ENCODE data around the gene SOX5. TPM values are rescaled to one million over a fixed set of nuclear protein-coding genes. Genes with fewer than 3 reads are reported as not detected.
"Not testable (repeated sequence)": the region's sequence is repeated elsewhere in the genome, so short reads cannot be mapped to it uniquely, and the experiment has no call there.

The SOX5 gene
- polyA plus RNA-seq, 4 donors = 0.81 to 5.1 (median 1.3) TPM; not detected in 1

DNA sequence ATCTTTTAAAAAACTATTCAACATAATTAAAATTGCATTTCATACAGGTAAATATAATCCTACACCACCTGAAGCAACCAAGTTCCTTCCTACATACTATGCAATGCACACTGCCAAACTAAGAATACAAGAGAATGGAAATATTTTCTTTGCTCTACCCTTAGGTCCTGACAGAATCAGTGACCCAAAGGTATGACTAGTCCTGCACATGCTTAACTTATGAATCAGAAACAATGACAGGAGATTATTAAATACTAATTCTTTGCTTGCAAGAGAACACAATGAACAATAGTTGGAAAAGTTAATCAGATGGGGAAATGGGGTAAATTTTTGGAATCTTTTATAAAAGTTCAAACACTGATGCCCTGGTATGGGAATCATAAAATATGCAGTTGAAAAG lies 220.1 kb downstream of the SOX5 start:
- Histone ChIP-seq H3K4me3 (ENCODE audit: low read depth in 1 of 3, low read length in 3 of 3) (no peak overlapping the region), H3K9me3 (ENCODE audit: control insufficient read depth in 2 of 2, insufficient read depth in 1 of 2, low read depth in 1 of 2, low read length in 1 of 2) (no peaks in the 10 kb centered on the region), H3K27me3 (ENCODE audit: control insufficient read depth in 3 of 3, insufficient read depth in 3 of 3, low read length in 3 of 3) (no peaks in the 10 kb centered on the region), H3K36me3 (ENCODE audit: control insufficient read depth in 3 of 3, insufficient read depth in 2 of 3, low read depth in 1 of 3, low read length in 3 of 3) (no peaks in the 10 kb centered on the region), H3K27ac (ENCODE audit: low read depth in 1 of 3, low read length in 2 of 3) (no peak overlapping the region), H3K4me1 (ENCODE audit: control insufficient read depth in 3 of 3, insufficient read depth in 2 of 3, low read depth in 1 of 3, low read length in 2 of 3) (no peaks in the 10 kb centered on the region)
- FAIRE-seq (no peak), DNase-seq (no peak)

DNA sequence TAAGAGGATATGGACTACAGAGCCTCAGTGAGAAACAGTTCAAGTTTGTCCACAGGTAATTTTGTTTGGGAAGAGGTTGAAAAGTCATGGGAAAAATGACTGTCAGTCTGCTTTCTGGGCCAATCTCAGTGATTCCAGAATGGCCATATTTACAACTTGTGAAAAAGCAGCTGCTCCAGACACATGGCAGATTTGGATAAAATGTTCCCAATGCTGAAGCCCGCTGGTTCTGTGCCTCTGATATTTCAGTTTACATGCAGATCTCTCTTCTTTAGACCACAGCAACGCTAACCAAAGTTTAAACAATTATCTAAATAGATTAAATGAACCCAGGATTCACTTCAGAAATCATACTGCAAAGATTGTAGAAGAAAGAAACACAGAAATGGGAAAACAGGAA lies 222.8 kb downstream of the SOX5 start:
- 22 to 45% (median 24%) methylated on average over 2 of the region's 2 CpGs for WGBS, 3 donors
- Histone ChIP-seq H3K27ac (ENCODE audit: low read depth in 1 of 3, low read length in 2 of 3) (no peak overlapping the region), H3K4me1 (ENCODE audit: control insufficient read depth in 3 of 3, insufficient read depth in 2 of 3, low read depth in 1 of 3, low read length in 2 of 3) (no peaks in the 10 kb centered on the region), H3K4me3 (ENCODE audit: low read depth in 1 of 3, low read length in 3 of 3) (no peak overlapping the region), H3K9me3 (ENCODE audit: control insufficient read depth in 2 of 2, insufficient read depth in 1 of 2, low read depth in 1 of 2, low read length in 1 of 2) (no peaks in the 10 kb centered on the region), H3K36me3 (ENCODE audit: control insufficient read depth in 3 of 3, insufficient read depth in 2 of 3, low read depth in 1 of 3, low read length in 3 of 3) (no peaks in the 10 kb centered on the region), H3K27me3 (ENCODE audit: control insufficient read depth in 3 of 3, insufficient read depth in 3 of 3, low read length in 3 of 3) (no peaks in the 10 kb centered on the region)
- FAIRE-seq = no peak
- DNase-seq = no peak

DNA sequence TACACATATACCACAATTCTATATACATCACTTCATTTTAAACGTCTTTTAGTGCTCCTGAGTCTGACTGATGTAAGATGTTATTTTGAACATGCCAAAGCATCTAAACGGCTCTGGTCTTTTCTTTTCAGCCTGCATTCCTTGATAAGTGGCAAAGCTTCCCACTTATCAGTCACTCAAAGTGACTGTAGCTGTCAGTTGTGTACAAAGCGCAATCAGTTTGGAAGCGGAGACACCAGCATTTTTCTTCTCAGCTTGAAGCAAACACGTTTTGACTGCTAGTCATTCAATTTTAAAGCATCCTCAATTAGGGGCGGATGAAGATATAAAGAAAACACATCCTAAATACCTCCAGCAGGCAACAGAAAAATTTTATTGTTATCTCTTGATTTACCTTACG lies 226.8 kb downstream of the SOX5 start:
- 37 to 60% (median 48%) methylated on average over 7 of the region's 7 CpGs for WGBS, 3 donors
- no peak overlapping the region for H3K4me3 ChIP-seq (ENCODE audit: low read depth in 1 of 3, low read length in 3 of 3)
- no peak for FAIRE-seq
- H3K27me3 ChIP-seq (ENCODE audit: control insufficient read depth in 3 of 3, insufficient read depth in 3 of 3, low read length in 3 of 3) = no peaks in the 10 kb centered on the region
- no peaks in the 10 kb centered on the region for H3K36me3 ChIP-seq (ENCODE audit: control insufficient read depth in 3 of 3, insufficient read depth in 2 of 3, low read depth in 1 of 3, low read length in 3 of 3)
- no peak for DNase-seq
- no peak overlapping the region for H3K27ac ChIP-seq (ENCODE audit: low read depth in 1 of 3, low read length in 2 of 3)
- H3K9me3 ChIP-seq (ENCODE audit: control insufficient read depth in 2 of 2, insufficient read depth in 1 of 2, low read depth in 1 of 2, low read length in 1 of 2) = no peaks in the 10 kb centered on the region
- H3K4me1 ChIP-seq (ENCODE audit: control insufficient read depth in 3 of 3, insufficient read depth in 2 of 3, low read depth in 1 of 3, low read length in 2 of 3) = no peaks in the 10 kb centered on the region

DNA sequence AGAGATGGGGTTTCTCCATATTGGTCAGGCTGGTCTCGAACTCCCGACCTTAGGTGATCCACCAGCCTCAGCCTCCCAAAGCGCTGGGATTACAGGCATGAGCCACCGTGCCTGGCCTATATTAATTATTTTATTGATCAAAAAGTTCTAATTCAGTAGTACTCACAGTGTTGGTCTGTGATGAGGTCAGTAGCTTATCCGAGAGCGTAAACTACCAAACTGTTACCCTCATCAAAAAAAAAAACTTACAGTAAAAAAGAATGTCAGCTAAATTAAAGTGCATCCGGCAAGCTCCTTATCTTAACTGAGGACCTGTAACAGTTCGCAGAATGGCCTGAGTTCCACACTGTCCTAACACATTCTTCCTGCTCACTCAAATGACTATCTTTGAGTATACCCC lies 228.2 kb downstream of the SOX5 start:
- no peak for DNase-seq
- Histone ChIP-seq H3K4me1 (ENCODE audit: control insufficient read depth in 3 of 3, insufficient read depth in 2 of 3, low read depth in 1 of 3, low read length in 2 of 3) (no peaks in the 10 kb centered on the region), H3K27me3 (ENCODE audit: control insufficient read depth in 3 of 3, insufficient read depth in 3 of 3, low read length in 3 of 3) (no peaks in the 10 kb centered on the region), H3K4me3 (ENCODE audit: low read depth in 1 of 3, low read length in 3 of 3) (no peak overlapping the region), H3K36me3 (ENCODE audit: control insufficient read depth in 3 of 3, insufficient read depth in 2 of 3, low read depth in 1 of 3, low read length in 3 of 3) (no peaks in the 10 kb centered on the region), H3K9me3 (ENCODE audit: control insufficient read depth in 2 of 2, insufficient read depth in 1 of 2, low read depth in 1 of 2, low read length in 1 of 2) (no peaks in the 10 kb centered on the region), H3K27ac (ENCODE audit: low read depth in 1 of 3, low read length in 2 of 3) (no peak overlapping the region)
- FAIRE-seq = no peak
- WGBS, 3 donors = 92 to 96% (median 94%) methylated on average over 6 to 8 of the region's 8 CpGs

DNA sequence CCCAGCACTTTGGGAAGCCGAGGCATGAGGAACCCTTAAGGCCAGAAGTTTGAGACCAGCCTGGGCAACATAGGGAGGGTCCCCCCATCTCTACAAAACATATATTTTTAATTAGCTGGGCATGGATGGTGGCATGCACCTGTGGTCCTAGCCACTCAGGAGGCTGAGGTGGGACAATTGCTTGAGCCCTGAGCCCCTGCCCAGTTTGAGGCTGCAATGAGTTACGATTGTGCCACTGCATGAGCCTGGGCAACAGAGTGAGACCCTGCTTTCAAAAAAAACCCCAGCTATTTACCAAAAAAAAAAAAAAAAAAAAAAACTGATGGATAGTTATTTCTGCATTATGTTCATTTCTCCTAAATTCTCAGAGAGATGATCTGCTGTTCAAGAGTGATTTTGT lies 230.0 kb downstream of the SOX5 start:
- no peak overlapping the region for H3K4me3 ChIP-seq (ENCODE audit: low read depth in 1 of 3, low read length in 3 of 3)
- DNase-seq (no peak), FAIRE-seq (no peak)
- no peaks in the 10 kb centered on the region for H3K27me3 ChIP-seq (ENCODE audit: control insufficient read depth in 3 of 3, insufficient read depth in 3 of 3, low read length in 3 of 3)
- no peak overlapping the region for H3K27ac ChIP-seq (ENCODE audit: low read depth in 1 of 3, low read length in 2 of 3)
- no peaks in the 10 kb centered on the region for H3K9me3 ChIP-seq (ENCODE audit: control insufficient read depth in 2 of 2, insufficient read depth in 1 of 2, low read depth in 1 of 2, low read length in 1 of 2)
- H3K4me1 ChIP-seq (ENCODE audit: control insufficient read depth in 3 of 3, insufficient read depth in 2 of 3, low read depth in 1 of 3, low read length in 2 of 3) = no peaks in the 10 kb centered on the region
- 72 to 86% (median 86%) methylated on average over 2 of the region's 2 CpGs for WGBS, 3 donors
- H3K36me3 ChIP-seq (ENCODE audit: control insufficient read depth in 3 of 3, insufficient read depth in 2 of 3, low read depth in 1 of 3, low read length in 3 of 3) = no peaks in the 10 kb centered on the region

DNA sequence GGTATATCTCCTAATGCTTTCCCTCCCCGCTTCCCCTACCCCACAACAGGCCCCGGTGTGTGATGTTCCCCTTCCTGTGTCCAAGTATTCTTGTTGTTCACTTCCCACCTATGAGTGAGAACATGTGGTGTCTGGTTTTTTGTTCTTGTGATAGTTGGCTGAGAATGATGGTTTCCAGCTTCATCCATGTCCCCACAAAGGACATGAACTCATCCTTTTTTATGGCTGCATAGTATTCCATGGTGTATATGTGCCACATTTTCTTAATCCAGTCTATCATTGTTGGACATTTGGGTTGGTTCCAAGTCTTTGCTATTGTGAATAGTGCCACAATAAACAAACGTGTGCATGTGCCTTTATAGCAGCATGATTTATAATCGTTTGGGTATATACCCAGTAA lies 239.1 kb downstream of the SOX5 start:
- not testable (repeated sequence) for H3K27ac ChIP-seq (ENCODE audit: low read depth in 1 of 3, low read length in 2 of 3); H3K4me3 ChIP-seq (ENCODE audit: low read depth in 1 of 3, low read length in 3 of 3); H3K9me3 ChIP-seq (ENCODE audit: control insufficient read depth in 2 of 2, insufficient read depth in 1 of 2, low read depth in 1 of 2, low read length in 1 of 2); DNase-seq; H3K4me1 ChIP-seq (ENCODE audit: control insufficient read depth in 3 of 3, insufficient read depth in 2 of 3, low read depth in 1 of 3, low read length in 2 of 3); H3K27me3 ChIP-seq (ENCODE audit: control insufficient read depth in 3 of 3, insufficient read depth in 3 of 3, low read length in 3 of 3); H3K36me3 ChIP-seq (ENCODE audit: control insufficient read depth in 3 of 3, insufficient read depth in 2 of 3, low read depth in 1 of 3, low read length in 3 of 3); FAIRE-seq
- whole genome bisulfite sequencing, 3 donors = 89 to 91% (median 90%) methylated on average over 4 of the region's 4 CpGs

DNA sequence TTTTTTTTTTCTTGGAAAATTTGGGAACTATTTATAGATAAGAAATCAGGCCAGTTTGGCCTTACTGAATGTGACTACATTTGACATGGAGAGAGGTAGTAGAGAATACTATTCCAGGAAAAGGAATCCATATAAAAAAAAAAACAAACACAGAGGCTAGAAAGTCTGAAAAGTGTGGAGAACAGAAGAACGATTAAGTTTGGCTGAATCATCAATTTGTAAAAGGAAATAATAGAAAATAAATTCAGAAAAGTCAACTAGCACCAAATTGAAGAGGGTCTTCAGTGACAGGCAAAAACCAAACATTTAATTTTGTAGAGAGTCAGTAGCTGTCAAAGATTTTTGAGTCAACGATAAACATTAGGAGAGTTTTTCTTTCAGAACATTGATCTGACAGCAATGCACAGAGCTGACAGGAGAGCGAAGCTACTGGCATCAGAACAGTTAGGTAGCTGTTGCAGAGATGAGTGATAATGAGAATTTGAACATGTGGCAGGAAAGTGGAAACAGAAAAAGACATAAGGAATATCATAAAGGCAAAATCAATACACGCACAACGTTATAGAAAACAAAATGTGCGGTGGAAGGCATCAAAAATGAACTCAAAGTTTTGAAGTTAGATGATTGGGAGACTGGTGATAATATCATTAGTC lies 241.2 kb downstream of the SOX5 start:
- no peak overlapping the region for H3K27ac ChIP-seq (ENCODE audit: low read depth in 1 of 3, low read length in 2 of 3)
- FAIRE-seq = no peak
- no peaks in the 10 kb centered on the region for H3K9me3 ChIP-seq (ENCODE audit: control insufficient read depth in 2 of 2, insufficient read depth in 1 of 2, low read depth in 1 of 2, low read length in 1 of 2)
- no peak overlapping the region for H3K4me3 ChIP-seq (ENCODE audit: low read depth in 1 of 3, low read length in 3 of 3)
- WGBS, 3 donors = 87 to 89% (median 87%) methylated on average over 6 of the region's 6 CpGs
- H3K27me3 ChIP-seq (ENCODE audit: control insufficient read depth in 3 of 3, insufficient read depth in 3 of 3, low read length in 3 of 3) = no peaks in the 10 kb centered on the region
- DNase-seq = no peak
- no peaks in the 10 kb centered on the region for H3K4me1 ChIP-seq (ENCODE audit: control insufficient read depth in 3 of 3, insufficient read depth in 2 of 3, low read depth in 1 of 3, low read length in 2 of 3)
- H3K36me3 ChIP-seq (ENCODE audit: control insufficient read depth in 3 of 3, insufficient read depth in 2 of 3, low read depth in 1 of 3, low read length in 3 of 3) = no peaks in the 10 kb centered on the region

DNA sequence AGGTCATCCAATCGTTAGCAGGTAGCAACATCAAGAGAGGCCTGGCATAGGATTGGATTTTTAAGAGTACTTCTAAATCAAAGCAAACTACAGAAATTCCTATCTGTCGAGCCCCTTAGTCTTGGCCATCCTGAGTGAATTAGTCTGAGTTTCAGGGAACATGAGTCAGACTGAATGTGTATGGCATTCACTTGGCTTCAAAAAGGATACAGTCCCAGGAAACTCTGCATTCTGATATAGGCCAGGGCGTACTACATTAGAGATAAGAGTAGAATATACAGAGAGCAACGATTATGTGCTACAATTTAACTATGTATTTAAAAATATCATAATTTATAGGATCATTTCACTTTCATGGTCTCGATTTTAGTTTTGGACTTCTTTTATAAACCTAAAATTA lies 242.2 kb downstream of the SOX5 start:
- WGBS, 3 donors = 80 to 86% (median 82%) methylated on average over 5 of the region's 5 CpGs

More for the DNA sequence above, 242.2 kb downstream of the SOX5 start:
- Histone ChIP-seq H3K9me3 (ENCODE audit: control insufficient read depth in 2 of 2, insufficient read depth in 1 of 2, low read depth in 1 of 2, low read length in 1 of 2) (no peaks in the 10 kb centered on the region), H3K36me3 (ENCODE audit: control insufficient read depth in 3 of 3, insufficient read depth in 2 of 3, low read depth in 1 of 3, low read length in 3 of 3) (no peaks in the 10 kb centered on the region), H3K27me3 (ENCODE audit: control insufficient read depth in 3 of 3, insufficient read depth in 3 of 3, low read length in 3 of 3) (no peaks in the 10 kb centered on the region), H3K27ac (ENCODE audit: low read depth in 1 of 3, low read length in 2 of 3) (no peak overlapping the region), H3K4me3 (ENCODE audit: low read depth in 1 of 3, low read length in 3 of 3) (no peak overlapping the region), H3K4me1 (ENCODE audit: control insufficient read depth in 3 of 3, insufficient read depth in 2 of 3, low read depth in 1 of 3, low read length in 2 of 3) (no peaks in the 10 kb centered on the region)
- no peak for FAIRE-seq
- DNase-seq = no peak
